Activated naive CD4-positive, alpha-beta T cell treated with anti-CD3 and anti-CD28 coated beads, Interleukin-2, amount 50 U/mL, for 16 hours (primary cell): ENCODE results near the gene PDK3.

Experiments used
- DNase-seq: peaks from one replicate; pipeline ENCODE4 v3.0.0-alpha.2; 2020

PDK3 gene

GRCh38 chrX:24483596-24483995 is 18.5 kb downstream of the PDK3 start:
- DNase-seq, result no peak

- no peak for DNase-seq
Measured at GRCh38 chrX:24485323-24485722, 20.2 kb downstream of the PDK3 start.

- no peak for DNase-seq
Measured at GRCh38 chrX:24485976-24486680, 21.0 kb downstream of the PDK3 start.

- no peak for DNase-seq
Measured at GRCh38 chrX:24487571-24487970, 22.5 kb downstream of the PDK3 start.

DNA sequence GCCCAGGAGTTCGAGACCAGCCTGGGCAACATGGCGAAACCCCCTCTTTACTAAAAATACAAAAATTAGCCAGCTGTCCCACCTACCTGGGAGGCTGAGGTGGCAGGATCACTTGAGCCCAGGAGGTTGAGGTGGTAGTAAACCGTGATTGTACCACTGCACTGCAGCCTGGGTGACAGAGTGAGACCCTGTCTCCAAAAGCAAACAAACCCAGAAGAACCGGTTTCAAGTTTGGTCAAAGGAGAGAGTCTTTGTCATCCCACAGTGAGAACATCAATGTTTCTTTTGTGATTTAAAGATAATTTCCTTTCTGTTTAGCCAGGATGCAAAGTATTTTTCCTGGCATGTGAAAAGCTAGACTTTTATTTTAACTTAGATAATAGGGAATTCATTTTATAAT is 26.7 kb downstream of the PDK3 start:
- no peak for DNase-seq

- no peak for DNase-seq
Measured at GRCh38 chrX:24493740-24494581, 28.9 kb downstream of the PDK3 start.

GRCh38 chrX:24494647-24495075 is 29.6 kb downstream of the PDK3 start:
- no peak for DNase-seq

DNA sequence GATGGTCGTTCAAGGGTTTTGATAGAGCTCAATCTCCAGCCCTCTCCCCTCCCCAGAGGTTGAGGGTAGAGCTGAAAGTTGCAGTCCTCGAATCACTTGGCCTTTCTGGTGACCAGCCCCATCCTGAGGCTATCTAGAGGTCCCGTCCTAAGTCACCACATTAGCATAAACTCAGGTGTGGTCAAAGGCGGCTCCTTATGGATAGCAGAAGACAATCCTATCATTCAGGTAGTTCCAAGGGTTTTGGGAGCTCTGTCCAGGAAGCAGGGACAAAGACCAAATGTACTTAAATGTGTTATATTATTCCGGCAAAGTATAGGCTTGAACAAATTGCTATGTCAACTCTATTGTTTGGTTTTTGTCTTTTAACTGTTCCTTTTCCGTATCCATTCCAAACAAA is 30.6 kb downstream of the PDK3 start:
- DNase-seq, result no peak

DNA sequence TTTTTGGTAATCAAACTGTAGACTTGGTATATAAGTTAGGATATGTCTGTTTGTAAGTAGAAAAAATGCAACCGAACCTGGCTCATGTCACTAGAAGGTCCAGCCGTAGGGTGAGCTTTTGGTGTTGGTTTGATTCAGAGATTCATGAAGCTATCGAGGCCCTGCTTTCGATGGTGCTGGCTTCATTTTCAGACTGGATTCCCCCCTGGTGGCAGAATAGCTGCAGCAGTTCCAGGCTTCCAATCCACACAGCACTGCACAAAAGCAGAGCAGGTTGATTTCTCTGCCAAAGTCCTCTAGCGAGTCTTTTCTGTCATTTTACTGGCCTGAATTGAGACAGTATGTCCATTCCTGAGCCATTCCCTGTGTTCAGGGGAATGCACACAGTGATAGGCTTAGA is 33.1 kb downstream of the PDK3 start:
- no peak for DNase-seq

- no peak for DNase-seq
Measured at GRCh38 chrX:24498975-24499374, 33.9 kb downstream of the PDK3 start.

DNA sequence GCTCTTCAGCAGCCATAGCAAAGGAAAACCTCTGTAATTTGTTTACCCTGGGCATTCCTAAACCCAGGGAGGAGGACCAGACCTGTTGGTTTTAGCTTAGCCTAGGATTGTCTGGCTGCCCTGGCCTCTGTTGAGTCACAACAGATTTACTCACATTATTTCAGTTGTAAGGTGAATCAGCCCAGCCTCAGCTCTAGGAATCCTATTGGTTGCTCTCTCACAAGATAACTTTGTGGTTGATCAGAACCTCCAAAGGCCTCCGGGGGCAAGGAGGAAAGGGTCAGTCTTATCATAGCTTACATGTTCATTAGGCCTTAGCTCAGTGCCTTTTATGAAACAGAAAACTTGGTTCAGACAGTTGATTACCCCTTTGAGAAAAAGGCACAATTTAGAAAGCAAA is 41.0 kb downstream of the PDK3 start:
- DNase-seq, result no peak

GRCh38 chrX:24508375-24508774 is 43.3 kb downstream of the PDK3 start:
- no peak for DNase-seq

- no peak for DNase-seq
Measured at GRCh38 chrX:24513416-24513815, 48.3 kb downstream of the PDK3 start.

DNA sequence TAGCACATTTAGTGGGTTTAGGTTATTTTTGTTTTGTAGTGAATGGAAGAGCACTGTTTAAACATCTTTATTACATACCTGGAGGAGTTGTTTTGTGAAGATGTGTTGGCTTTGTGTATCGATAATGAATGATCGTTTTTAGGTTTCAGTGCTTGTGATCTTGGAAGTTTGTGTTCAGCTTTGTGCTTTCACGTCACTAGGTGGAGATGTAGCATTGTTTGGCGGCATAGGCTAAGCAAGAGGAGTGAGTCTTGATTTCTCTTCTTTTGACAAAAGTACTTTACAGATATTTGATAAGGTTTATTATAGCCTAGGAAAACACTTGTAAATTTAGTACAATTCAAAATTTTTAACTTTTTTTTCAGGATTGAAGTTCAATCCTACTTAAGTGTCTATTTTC is 50.4 kb downstream of the PDK3 start:
- no peak for DNase-seq

DNA sequence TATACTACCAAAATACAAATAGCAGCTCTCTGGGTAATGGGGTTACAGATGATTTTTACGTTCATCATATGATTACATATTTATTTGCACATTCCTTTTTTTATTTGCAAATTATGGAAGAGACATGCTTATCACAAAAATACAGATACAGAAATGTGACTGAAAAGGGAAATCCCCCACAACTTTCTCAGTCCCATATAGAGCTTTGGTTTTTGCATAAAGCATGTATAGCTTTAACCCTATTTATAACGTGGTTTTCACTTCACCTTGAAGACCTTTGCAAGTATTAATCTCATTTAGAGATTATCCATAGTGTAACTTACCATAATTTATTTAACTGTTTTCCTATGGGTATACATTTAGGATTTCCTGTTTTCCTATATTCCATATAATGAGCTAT is 55.4 kb downstream of the PDK3 start:
- no peak for DNase-seq

DNA sequence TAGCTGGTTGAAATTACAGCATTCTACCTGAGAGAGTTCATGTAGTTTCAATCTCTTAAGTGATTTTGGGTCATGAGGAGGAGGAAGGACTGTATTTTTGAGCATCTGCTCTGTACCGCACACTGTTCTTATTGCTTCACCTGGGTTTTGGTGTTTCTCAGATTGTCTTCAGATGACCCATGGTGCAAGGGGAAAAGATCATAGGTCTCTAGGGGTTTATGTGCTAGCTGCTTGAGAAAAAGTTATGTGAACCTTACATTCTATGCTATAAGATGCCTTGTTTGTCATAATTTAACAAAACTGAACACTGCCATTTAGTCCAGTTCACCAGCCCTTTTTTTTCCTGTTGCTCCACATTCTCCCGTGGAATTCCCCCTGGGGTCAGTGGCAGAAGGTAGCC is 60.4 kb downstream of the PDK3 start:
- DNase-seq, result no peak

- no peak for DNase-seq
Measured at GRCh38 chrX:24526616-24527015, 61.5 kb downstream of the PDK3 start.

- DNase-seq, result no peak
Measured at GRCh38 chrX:24528605-24529004, 63.5 kb downstream of the PDK3 start.

GRCh38 chrX:24536551-24536950 is 71.5 kb downstream of the PDK3 start:
- no peak for DNase-seq

GRCh38 chrX:24542756-24543155 is 77.7 kb downstream of the PDK3 start:
- DNase-seq, result no peak

GRCh38 chrX:24547961-24548360 is 82.9 kb downstream of the PDK3 start:
- no peak for DNase-seq

DNA sequence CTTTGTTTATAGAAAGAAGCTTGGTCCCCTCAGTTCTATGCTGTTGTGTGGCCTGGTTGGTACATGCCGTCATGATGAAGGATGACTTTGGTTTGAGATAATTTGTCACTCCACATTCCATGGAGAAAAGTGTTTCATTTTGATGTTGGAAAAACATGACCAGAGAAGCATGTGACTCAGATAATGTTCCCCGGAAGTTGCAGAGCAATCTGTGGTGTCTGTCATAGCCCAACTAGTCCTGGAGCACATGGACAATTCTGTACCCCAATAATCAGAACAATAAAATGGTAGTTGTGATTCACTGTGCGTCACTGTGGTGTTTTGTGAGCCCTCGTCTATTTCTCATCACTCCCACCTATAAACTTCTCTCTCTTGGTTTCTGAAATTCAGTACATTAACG is 85.1 kb downstream of the PDK3 start:
- no peak for DNase-seq

DNA sequence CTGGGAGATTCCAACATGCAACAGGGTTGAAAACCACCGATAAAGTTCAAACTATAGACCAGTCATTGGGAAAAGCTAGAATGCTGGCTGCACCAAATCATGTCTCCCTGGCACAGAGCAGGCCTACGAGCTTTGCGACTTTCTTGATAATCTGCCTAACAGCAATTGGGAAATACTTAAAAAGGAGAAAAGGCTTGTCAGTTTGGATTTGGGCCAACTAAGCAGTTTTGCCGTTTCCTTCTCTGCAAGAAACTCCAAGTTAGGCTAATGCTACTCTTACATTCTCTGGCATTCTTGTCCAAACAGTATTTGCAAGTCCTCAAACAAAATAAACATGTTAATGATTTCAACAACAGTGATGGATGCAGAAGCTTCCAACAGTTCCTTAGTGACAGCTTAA is 87.9 kb downstream of the PDK3 start:
- no peak for DNase-seq

DNA sequence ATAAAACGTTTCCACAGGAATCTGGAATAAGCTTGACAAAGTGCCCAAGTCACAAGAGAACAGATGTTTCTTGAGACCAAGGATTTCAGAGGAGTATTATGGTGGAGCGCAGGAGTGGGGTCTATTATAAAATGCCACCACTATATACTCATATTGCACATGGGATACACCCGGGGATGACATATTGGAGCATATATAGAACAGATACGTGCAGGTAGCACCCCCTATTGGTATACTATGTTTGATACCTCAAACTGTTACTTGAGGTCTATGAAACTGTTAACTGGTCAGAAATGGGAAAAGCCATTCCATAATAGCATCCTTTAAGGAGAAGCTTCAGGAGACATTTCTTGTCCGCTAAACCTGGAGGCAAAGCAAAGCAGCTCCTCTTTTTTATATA is 96.0 kb downstream of the PDK3 start:
- no peak for DNase-seq
